Measurements from ENCODE around the gene STAT5B. TPM values are rescaled to one million over a fixed set of nuclear protein-coding genes. Genes with fewer than 3 reads are reported as not detected.
A peak's percentile ranks its signal among the peaks of the same experiment; 100 is the strongest.

Gene STAT5B
- total and polyA plus RNA-seq, 2 of the 13 experiments (the other 11 are each of a cell fraction or from before 2014, with no cell fraction given), result 21.0 to 42.8 TPM

DNA sequence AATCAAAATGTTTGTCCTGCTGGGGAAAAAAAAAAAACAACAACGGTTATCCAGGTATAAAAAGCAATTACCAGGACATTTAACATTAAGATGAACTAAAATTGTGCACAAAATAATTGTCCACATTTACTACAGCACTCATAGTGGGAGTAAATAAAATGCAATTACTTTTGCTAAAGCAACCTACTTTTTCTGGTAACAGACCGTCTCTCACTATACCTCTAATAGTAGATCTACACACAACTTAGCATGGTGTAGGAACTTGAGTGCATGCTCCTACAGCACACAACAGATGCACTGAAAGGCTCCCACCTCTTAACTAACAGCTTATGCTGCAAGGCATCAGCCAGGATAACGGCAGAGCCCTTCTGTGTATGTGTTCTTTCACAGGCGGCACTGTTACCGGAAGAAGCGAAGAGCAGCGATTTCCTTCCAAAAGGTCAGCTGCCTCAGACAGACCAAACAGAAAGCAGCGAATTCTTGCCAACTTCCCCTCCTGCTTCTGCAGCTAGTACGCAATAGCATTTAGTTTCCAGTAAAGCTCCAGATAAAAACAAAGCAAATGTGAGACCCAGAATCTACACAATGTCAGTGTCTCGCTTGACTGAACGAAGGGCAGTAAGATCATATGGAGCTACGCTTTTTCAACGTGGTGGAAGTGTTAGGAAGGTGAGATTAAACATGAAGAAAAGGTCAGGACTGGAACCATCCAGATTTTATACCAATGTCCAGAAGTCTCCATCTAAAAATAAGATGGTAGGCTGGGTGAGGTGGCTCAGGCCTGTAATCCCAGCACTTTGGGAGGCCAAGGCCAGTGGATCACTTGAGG is 27.6 kb downstream of the STAT5B start (continued):
- TF ChIP-seq, protein P1, sequence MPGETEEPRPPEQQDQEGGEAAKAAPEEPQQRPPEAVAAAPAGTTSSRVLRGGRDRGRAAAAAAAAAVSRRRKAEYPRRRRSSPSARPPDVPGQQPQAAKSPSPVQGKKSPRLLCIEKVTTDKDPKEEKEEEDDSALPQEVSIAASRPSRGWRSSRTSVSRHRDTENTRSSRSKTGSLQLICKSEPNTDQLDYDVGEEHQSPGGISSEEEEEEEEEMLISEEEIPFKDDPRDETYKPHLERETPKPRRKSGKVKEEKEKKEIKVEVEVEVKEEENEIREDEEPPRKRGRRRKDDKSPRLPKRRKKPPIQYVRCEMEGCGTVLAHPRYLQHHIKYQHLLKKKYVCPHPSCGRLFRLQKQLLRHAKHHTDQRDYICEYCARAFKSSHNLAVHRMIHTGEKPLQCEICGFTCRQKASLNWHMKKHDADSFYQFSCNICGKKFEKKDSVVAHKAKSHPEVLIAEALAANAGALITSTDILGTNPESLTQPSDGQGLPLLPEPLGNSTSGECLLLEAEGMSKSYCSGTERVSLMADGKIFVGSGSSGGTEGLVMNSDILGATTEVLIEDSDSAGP (CRISPR knock-in tag; IDR thresholded peaks at IDR 0.05; ENCODE audit: borderline replicate concordance), result no peak
- no peak for TF ChIP-seq LCORL (IDR thresholded peaks at IDR 0.05)
- TF ChIP-seq LCORL (CRISPR knock-in tag; IDR thresholded peaks at IDR 0.05), result no peak
- no peak for TF ChIP-seq NR1H2 (CRISPR knock-in tag; IDR thresholded peaks at IDR 0.05; ENCODE audit: borderline replicate concordance, low read depth)
- TF ChIP-seq, protein P2, sequence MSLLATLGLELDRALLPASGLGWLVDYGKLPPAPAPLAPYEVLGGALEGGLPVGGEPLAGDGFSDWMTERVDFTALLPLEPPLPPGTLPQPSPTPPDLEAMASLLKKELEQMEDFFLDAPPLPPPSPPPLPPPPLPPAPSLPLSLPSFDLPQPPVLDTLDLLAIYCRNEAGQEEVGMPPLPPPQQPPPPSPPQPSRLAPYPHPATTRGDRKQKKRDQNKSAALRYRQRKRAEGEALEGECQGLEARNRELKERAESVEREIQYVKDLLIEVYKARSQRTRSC (CRISPR knock-in tag; IDR thresholded peaks at IDR 0.05; ENCODE audit: low read depth), result no peak
- no peak for TF ChIP-seq ARHGAP35 (CRISPR knock-in tag; IDR thresholded peaks at IDR 0.05; ENCODE audit: borderline replicate concordance)
- TF ChIP-seq SMARCC2 (IDR thresholded peaks at IDR 0.05), result no peak
- no peak for TF ChIP-seq EZH2 (conservative IDR thresholded peaks at IDR 0.05; ENCODE audit: low read depth, low read length)
- no peak for TF ChIP-seq ZBTB2 (CRISPR knock-in tag; IDR thresholded peaks at IDR 0.05; ENCODE audit: low read depth)
- peak; percentile 53; the same call in 1 of the 2 replicates for TF ChIP-seq HMG20B (CRISPR knock-in tag; conservative IDR thresholded peaks at IDR 0.05)
- TF ChIP-seq ZNF737 (CRISPR knock-in tag; IDR thresholded peaks at IDR 0.05; ENCODE audit: borderline replicate concordance), result no peak
- peak; percentile 80 for TF ChIP-seq RXRB (CRISPR knock-in tag; IDR thresholded peaks at IDR 0.05; ENCODE audit: borderline replicate concordance)
- TF ChIP-seq ZNF788 (CRISPR knock-in tag; IDR thresholded peaks at IDR 0.05; ENCODE audit: borderline replicate concordance), result no peak
- TF ChIP-seq NCOA5 (CRISPR knock-in tag; IDR thresholded peaks at IDR 0.05), result no peak
- peak; percentile 83 for TF ChIP-seq GATAD2A (CRISPR knock-in tag; IDR thresholded peaks at IDR 0.05)
- 0 out of 2 replicates have a peak, but pooled peaks have one; percentile 56 for TF ChIP-seq ATF1 (CRISPR knock-in tag; IDR thresholded peaks at IDR 0.05)
- TF ChIP-seq ZFAT (CRISPR knock-in tag; conservative IDR thresholded peaks at IDR 0.05), result no peak
- TF ChIP-seq JUN (CRISPR knock-in tag; IDR thresholded peaks at IDR 0.05), result no peak
- TF ChIP-seq MBD4 (IDR thresholded peaks at IDR 0.05; ENCODE audit: borderline replicate concordance, low read length), result no peak
- peak; percentile 91 for TF ChIP-seq ZFP1 (CRISPR knock-in tag; IDR thresholded peaks at IDR 0.05)
- no peak for TF ChIP-seq HIVEP1 (CRISPR knock-in tag; IDR thresholded peaks at IDR 0.05)
- TF ChIP-seq, protein P3, sequence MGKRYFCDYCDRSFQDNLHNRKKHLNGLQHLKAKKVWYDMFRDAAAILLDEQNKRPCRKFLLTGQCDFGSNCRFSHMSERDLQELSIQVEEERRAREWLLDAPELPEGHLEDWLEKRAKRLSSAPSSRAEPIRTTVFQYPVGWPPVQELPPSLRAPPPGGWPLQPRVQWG (CRISPR knock-in tag; IDR thresholded peaks at IDR 0.05; ENCODE audit: borderline replicate concordance, low read depth), result no peak
- TF ChIP-seq NKX3-1 (CRISPR knock-in tag; IDR thresholded peaks at IDR 0.05), result no peak
- TF ChIP-seq RARG (CRISPR knock-in tag; IDR thresholded peaks at IDR 0.05; ENCODE audit: low read depth), result no peak
- no peak for TF ChIP-seq THYN1 (CRISPR knock-in tag; IDR thresholded peaks at IDR 0.05; ENCODE audit: borderline replicate concordance, low read depth)
- no peak for TF ChIP-seq GMEB2 (CRISPR knock-in tag; IDR thresholded peaks at IDR 0.05; ENCODE audit: low read depth)
